Endothelial cell of umbilical vein (primary cell): ENCODE results near the gene OR10AD1.
"Not testable (repeated sequence)": the region's sequence is repeated elsewhere in the genome, so short reads cannot be mapped to it uniquely, and the experiment has no call there.

Experiments used
- CTCF ChIP-seq, 2 donors: IDR thresholded peaks; 1 replicate in 1 of 2; 2 replicates in 1 of 2; pipeline ENCODE4 v1.5.1; 2011; ENCODE audit warnings: low read length in 2 of 2, mild to moderate bottlenecking in 2 of 2, moderate library complexity in 2 of 2, control low read depth in 1 of 2, inconsistent platforms in 1 of 2, low read depth in 1 of 2; ENCODE audit not compliant: insufficient read depth in 1 of 2; ENCODE audit errors: extremely low read depth in 1 of 2
- EZH2 ChIP-seq: IDR thresholded peaks from 2 replicates; pipeline ENCODE4 v1.6.1; 2012; ENCODE audit warnings: borderline replicate concordance, low read depth, mild to moderate bottlenecking, moderate library complexity, low read length, inconsistent platforms; ENCODE audit not compliant: severe bottlenecking
- FOS ChIP-seq: IDR thresholded peaks from 2 replicates; pipeline ENCODE4 v1.6.1; 2011; ENCODE audit warnings: mild to moderate bottlenecking, low read length, moderate library complexity, borderline replicate concordance; ENCODE audit not compliant: insufficient read depth
- JUN ChIP-seq: IDR thresholded peaks from 2 replicates; pipeline ENCODE4 v1.6.1; 2011; ENCODE audit warnings: borderline replicate concordance, low read depth; ENCODE audit not compliant: insufficient read length, insufficient read depth
- POLR2A ChIP-seq: IDR thresholded peaks from 2 replicates; pipeline ENCODE4 v1.6.1; 2012; ENCODE audit warnings: low read depth, mild to moderate bottlenecking, control low read depth, low read length

GRCh38 chr12:48231169-48231958 is 28.3 kb upstream of the OR10AD1 start:
- not testable (repeated sequence) for TF ChIP-seq POLR2A; FOS; JUN; EZH2; CTCF (IDR thresholded peaks at IDR 0.05; ENCODE audit: extremely low read depth in 1 of 2, insufficient read depth in 1 of 2, low read depth in 1 of 2, low read length in 2 of 2)
